ENCODE results near the gene ACAA2. TPM values are rescaled to one million over a fixed set of nuclear protein-coding genes. Genes with fewer than 3 reads are reported as not detected.

ACAA2 gene
- total RNA-seq, 1 donor from 2014 or later, result 110 TPM

DNA sequence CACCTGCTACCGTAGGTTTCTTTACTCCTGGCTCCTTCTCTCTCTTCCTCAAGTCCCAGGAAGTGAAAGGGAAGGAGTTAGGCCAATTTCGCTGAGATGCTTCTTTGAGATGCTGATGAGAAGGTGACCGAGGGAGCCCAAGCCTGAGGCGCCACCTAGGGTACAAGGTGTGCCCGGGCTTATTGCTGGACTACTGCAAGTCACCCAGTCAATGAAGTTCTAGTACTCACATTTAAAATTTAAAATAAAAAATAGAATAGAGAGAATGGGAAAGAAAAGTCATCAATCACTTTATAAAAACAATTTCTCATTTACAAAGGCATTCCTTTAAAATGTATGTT is 45.3 kb downstream of the ACAA2 start:
- intact Hi-C loops (cut with micrococcal nuclease), result no loop called here

DNA sequence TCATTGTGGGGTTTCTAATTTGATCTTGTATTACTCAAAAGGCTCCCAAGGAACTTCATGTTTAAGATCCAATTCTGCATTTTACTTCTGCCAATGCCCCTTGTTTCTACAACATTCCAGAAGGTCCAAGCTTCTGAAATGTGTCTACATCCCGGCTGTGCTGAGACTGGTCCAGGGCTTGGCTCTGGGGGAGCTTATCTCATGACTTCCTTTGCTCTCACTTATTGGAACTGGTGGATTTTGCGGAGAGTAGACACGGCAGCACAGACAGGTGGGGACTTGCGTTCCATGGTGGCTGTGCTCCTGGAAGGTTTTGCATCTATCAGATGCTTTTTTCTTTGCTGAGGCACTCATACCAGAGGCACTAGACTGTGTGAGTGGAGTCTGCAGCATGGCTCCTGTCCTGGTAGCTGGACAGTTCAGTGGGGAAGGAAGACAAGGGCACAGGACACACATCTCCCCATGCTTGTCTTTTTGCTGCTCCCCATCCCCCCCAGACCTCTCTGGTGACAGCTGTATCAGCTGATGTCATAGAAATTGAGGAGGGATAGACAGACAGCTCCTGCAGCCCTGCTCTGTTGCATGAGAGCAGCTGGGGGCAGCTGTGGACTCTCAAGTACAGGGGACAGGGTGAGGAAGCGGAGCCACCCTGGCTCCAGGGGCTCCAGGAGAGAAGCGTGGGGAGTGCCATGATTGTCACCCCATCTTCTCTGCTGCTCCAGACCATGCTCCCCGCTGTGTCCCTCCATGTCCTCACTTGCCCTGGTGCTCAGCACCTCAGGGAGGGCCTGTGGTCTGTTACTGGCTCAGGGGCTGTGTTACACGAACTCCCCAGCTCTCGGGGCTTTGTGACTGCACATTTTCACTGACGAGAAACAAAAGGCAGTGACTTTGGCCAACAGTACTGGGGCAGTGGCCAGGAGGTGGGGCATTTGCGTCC is 46.0 kb downstream of the ACAA2 start:
- intact Hi-C loops (cut with micrococcal nuclease), result no loop called here

DNA sequence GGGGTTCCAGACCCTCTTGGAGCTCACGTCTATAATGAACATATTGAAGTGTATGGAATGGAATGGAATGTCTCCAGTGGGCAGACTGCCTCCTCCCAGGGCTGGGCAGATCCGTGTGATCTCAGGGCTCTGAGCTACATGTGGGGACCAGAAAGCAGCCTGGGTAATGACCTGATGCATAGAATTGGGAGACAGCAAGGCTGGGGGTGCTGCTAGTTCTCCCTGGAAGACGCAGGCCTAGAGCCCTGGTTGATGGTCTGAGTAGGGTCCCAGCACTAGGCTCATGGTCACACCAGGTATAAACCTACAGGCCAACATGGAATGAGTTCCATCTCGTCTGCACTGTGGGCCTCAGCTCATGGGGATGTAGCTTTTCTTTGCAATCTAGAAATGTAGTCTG is 46.7 kb downstream of the ACAA2 start:
- intact Hi-C loops (cut with micrococcal nuclease), result no loop called here

DNA sequence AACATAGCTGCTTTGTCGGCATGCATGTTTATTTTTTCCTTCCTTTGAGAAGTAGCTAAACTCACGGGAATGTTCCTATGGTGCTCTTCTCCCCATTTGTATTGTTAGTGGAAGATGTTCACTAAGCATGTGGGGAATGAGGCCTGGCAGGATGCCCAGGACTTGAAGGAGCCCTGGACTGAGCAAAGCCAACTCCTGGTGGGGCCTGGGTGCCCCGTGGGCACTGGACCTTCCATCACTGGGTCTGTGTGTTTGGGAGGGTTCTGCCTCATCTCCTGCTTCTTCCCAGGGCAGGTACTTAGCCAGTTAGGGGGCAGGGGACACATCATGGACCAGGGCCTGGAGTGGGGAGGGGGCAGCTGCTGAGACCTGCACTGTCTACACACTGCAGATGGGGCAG is 49.3 kb downstream of the ACAA2 start:
- intact Hi-C loops (cut with micrococcal nuclease), result no loop called here

DNA sequence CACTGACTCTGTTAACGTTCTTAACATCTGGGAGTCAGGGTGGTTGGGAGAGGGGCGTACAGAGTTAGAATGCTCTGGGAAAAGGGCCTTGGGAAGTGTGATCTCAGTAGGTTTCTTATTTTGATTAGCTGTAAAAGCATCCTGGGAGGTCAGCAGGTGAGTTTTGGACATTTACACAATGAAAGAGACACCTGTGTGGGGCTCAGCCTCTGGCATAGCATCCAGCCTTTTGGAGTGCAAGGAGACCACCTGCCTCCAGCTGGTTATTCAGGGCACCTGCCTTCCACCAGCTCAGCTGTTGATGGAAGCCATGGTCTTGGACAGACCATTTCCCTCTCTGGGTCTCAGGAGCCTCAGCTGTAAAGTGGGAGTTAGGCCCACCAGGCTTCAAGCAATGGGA is 49.7 kb downstream of the ACAA2 start:
- intact Hi-C loops (cut with micrococcal nuclease), result no loop called here

DNA sequence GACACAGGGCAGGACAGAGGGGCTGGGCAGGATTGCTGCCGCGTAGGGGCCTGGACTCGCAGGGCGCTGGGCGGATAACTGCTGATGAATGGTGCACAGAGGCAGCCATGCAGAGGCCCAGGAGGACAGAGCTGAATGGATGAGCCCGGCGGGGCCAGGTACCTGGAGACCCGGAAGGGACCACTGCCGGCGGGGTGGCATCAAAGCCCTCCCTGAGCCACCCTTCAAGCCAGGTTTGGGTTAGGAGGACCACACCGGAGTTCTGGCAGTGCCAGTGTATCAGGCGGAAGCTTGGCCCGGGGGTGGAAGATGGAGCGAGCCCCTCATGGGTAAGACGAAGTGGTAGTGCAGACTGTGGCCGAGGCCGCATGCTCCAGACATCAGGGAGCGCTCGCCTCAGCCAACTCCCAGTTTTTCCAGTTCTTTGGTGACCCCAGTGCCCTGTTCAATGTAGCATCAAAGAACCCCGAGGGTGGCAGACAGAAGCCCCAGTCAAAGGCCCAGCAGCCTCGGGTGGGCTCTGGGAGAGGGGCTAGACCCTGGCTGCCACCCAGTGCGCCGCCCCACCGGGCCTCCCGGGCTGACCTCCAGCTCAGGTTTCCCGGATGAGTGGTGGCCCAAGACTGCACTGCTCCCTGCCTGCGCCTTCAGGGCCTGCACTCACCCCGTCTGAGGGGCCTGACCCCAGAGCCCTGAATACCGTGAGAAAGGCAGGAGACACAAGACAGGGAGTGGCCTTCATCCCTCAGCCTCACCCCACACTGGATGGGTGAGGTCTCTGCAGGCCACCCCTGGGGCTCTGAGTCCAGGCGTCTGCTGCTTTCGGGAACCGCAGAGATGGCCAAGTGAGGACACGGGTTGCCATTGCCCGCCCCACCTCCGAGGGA is 50.9 kb downstream of the ACAA2 start:
- intact Hi-C loops (cut with micrococcal nuclease), result no loop called here

DNA sequence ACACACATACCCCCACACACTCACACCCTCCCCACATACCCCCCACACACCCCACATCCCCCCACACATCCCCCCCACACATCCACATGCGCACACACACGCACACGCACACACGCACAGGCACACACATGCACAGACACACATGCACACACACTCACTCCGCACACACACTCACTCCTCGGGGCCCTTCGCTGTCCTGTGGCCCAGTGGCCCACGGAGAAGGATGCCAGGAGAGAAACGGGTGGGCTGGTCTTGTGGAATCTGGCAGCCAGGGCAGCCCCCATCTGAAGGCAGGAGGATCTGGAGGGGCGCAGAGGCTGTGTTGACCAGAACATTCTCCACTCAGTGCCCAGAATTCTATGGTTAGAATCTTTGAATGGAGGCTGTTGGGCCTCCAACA is 51.6 kb downstream of the ACAA2 start:
- intact Hi-C loops (cut with micrococcal nuclease), result no loop called here

DNA sequence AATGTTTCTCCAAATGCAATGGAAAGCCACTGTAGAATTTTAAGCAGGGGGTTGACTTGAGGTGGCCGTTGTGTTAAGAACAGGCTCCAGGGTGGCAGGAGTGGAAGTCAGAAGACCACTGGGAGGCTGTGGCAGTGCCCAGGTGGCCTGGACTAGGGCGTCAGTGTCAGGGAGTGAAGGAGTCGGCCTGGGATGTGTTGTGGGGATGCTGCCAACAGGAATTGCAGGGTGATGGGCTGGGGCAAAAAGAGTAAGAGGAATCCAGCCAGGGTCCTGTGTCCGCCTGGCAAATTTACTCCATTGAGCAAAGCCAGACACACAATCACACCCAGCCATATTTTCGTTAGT is 55.1 kb downstream of the ACAA2 start:
- intact Hi-C loops (cut with micrococcal nuclease), result no loop called here

DNA sequence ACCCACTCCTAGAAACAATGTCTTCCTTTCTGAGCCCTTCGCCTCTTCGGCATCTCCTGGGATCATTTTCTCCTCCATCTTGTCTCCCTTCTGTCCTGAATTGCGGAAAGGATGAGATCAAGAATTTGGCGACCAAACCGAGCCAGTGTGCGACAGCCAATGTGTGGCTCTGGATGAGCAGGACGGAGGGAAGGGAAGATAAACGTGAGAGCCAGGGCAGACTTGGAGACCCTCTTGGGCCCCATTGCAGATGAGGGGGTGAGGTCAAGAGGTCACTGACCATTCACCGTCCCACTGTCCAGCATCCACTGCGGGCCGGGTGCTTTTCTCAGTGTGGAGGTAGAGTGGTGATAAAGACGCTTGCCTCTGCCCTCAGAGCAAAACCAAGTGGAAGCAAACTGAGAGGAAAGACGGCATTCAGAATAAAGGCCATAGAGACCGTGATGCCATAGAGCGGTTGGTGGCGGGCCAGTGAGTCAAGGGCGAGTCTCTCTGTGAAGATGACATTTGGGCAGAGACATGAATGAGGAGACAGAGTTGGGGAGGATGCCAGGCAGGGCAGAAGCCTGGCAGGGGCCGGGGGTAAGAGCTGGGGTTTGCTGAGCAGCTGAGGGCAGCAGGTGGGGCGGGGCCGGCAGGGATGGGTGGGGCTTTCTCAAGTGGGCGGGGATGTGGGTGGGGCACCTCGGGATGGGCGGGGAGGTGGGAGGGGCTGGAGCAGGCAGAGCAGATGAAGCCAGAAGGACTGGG is 55.6 kb downstream of the ACAA2 start:
- intact Hi-C loops (cut with micrococcal nuclease), result no loop called here

DNA sequence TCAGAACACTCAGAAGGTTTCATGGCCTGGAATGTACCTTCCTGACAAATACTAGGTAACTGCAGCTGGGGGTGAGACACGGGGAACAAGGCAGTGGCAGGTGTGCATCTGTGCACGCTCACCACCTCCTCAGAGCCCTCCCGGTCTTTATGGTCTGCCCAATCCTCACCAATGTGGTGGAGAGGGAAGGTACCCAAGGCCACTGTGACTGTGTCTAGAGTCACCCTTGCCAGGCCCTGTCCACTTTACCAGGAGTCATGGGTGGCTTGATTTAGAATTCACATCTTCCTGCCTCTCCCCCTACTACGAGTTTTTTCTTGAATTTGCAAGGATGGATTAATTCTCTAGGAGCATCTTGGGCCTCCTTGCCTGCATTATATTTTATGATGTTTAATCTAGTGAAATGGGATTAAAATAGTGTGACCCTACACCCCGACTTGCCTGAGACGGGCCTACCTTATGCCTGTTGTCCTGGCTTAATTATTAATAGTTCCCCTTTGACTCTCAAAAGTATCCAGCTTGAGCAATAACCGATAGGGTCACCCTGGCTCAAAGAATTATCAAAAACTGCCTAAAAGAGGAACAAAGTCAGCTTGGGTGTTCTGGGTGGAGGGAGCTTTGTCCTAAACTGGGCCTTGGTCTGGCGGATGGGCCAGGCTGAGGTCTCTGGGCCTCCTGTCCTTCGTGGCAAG is 56.5 kb downstream of the ACAA2 start:
- intact Hi-C loops (cut with micrococcal nuclease), result no loop called here

DNA sequence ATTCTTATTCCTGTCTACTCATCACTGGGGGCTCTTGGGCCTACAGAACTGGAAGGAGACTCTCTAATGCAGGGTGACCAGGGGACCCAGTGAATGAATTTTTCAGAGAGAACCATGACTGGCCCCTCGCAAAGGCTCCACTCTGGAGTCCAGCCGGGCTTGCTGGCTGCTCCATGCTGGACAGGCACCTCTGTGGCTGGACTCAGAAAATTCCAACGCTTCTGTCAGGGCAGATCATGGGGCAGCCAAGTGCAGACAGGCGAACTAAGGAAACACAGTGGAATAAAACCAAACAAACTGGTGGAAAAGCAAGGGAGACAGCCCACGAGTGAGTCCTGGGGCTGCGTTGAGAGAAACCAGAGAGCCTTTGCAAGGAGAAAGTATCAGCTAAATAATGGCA is 57.2 kb downstream of the ACAA2 start:
- intact Hi-C loops (cut with micrococcal nuclease), result no loop called here

DNA sequence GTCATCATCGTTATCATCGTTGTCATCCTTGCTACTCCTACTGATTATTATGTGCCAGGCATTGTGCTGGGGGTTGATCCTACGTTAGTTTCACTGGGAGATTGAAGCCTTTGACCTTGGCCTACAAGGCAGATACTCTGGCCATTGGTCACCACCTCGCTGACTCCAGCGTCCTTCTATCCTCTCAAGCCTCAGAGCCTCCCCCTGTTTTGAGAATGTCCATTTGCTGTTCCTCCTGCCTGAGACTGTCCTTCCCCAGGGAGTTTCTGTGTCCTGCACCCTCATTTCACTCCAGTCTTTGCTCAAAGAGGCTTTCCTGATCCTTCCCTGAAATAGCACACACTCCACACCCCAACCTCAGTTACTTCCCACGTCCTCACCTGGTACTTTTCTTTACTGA is 57.8 kb downstream of the ACAA2 start:
- intact Hi-C loops (cut with micrococcal nuclease), result no loop called here

DNA sequence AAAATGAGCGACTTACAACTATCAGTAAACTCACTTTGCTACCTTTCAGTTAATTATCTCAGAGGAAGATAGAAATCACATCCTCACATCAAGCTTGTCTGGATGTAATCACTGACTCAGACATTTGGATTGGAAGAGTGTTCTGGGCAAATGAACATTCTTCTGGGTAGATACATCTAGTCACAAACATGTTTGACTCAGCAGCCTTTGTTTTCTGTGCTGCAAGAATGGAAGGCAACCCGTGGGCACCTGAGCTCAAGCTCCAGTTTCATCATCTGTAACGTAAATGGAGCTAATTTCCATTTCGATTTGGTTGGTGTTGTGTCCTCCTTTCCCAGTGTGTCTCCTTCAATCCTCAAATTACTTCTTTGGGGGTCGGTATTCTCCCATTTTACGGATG is 58.5 kb downstream of the ACAA2 start:
- intact Hi-C loops (cut with micrococcal nuclease), result no loop called here

DNA sequence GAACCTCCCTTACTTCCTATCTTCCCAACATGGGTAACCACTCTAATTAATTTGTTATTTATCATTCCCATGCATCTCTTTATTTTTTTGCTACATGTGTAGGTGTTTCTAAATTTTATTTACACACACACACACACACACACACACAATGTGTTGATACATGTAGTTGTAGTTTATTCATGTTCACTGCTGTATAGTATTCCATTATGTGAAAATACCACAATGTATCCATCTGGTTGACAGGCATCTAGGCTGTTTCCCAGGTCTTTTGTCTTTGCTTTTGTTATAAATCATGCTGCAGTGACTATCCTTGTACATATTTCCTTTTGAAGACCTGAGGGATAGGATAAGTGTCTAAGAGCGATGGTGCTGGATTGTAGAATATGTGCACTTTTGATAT is 59.7 kb downstream of the ACAA2 start:
- intact Hi-C loops (cut with micrococcal nuclease), result no loop called here

DNA sequence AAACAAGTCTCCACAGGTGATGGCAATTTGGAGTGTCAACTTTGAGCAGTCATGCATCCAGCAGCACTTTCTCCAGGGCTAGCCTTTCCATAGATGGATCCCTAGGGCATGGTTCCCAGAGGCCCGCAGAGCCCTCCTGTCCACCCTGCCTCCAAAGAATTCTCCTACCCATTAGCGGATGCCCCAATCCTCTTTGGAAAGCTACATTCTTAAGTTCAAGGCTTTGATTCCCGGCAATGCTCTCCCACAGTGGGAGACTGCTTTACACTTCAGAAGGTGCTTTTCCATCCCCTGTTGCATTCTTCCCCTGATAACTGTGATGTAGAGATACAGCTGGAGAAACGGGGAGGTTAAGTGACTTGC is 61.3 kb downstream of the ACAA2 start:
- intact Hi-C loops (cut with micrococcal nuclease), result no loop called here

DNA sequence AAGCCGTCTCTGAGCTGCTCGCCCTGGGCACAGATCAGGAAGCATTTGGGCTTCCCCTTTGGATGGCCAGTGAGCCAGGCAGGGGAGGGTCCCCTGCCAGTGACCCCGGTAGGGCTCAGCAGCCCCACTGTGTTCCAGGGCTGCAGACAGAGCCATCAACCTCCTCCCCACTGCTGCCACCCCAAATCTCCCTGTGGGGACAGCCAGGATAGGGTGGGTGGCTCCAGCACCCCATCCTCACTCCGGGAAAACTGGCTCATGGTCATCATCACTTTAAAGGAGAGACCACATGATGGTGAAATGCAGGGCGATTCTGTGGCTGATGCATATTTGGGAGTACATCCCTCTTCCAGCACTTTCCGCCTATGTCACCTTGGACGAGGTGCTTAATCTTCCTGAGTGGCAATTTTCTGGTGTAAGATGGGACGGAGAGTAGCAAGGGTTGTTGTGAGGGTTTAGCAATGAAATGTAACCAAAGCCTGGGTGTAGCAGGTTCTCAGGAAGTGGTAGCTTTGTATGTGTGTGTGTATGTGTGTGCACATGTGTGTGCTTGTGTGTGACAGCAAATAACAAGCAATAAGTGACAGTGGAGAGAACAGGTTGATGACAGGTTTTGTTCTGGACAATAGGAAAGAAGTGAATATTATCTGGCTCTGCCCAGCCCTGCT is 61.8 kb downstream of the ACAA2 start:
- intact Hi-C loops (cut with micrococcal nuclease), result no loop called here

DNA sequence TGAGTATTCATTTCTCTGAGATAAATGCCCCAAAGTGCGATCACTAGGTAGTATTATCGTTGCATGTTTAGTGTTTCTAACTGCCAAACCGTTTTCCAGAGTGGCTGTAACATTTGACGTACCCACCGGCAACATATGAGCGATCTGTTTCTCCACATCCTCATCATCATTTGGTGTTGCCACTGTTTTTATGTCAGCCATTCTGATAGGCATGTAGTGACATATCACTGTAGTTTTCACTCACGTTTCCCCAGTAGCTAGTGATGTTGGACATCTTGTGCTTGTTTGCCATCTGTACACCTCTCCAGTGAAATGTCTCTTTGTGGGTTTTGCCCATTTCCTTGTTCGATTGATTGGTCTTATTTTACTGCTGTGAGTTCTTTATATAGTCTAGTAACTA is 63.8 kb downstream of the ACAA2 start:
- intact Hi-C loops (cut with micrococcal nuclease), result no loop called here

DNA sequence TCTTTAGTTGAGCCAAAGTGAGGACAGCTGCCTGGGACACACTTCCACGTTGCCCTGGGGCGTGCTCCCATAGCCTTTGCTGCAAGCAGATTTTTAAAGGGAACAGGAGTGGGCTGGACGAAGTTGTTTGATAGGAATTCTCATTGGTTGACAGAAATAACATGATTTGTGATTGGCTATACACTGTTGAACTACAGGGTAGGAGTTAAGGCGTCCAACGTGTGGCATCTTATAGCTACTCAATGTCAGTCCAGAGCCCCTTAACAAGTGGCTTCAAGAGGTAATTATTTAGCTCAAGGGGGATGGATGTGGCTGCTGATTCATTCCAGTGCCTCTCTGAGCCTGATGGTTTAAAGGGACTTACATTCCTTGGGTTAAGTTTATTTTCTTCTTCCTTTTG is 65.5 kb downstream of the ACAA2 start:
- intact Hi-C loops (cut with micrococcal nuclease), result no loop called here

DNA sequence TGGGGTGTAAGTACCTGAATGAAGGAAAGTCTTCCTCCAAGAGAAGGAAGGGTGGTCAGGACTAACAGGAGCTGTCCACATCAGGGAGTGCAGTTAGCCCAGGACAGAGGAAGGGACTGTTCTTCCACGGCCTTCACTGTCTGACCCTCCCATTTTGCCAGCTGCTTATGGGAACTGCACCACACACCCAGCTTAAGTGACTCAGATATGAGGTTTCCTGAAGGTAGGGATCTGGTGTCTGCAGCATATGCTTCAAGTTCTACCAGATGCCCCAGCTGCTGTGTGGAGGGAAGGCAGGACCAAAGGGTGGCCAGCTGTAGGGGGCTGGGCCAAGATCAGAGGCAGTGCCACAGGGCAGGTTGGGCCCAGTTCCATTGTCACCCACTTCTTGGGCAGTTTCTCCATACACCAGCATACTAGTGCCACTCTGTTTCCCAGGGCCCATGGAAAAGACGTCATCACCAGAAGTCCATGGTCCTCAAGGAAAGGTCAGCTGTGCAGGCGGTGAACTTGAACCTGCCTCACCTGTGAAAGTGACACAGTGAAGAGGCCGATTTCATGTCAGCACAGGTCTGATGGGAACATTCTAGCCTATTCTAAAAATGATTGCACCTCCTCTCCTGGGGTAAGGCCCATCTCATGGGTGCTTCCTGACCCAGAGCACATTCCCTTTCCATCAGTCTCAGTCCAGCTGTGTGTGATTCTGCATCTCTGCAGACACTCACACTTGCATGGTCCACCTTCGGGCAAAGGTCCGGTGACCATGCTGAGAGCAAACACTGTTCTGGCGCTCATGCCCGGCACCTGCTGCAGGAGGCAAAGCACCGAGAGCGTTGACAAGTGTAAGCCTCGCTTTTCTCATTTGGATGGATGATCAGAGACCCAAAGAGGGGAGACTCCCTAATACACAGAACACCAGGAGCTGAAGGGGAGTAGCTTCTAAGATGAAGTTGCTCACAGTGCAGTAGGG is 68.0 kb downstream of the ACAA2 start:
- intact Hi-C loops (cut with micrococcal nuclease), result no loop called here
